ENCODE results near the gene PFDN2. TPM values are rescaled to one million over a fixed set of nuclear protein-coding genes. Genes with fewer than 3 reads are reported as not detected.
A peak's percentile ranks its signal among the peaks of the same experiment; 100 is the strongest.

Gene PFDN2
- total RNA-seq, 1 experiment from 2014 or later: 98.6 TPM

GRCh38 chr1:161083748-161084596 lies 33.9 kb downstream of the PFDN2 start:
- H3K4me1 ChIP-seq (ENCODE audit: control insufficient read depth, insufficient read depth, low read length): peaks cover 4% of the 10 kb centered on the region; the same call in 1 of the 2 replicates
- DNase-seq (ENCODE audit: low read depth, low spot score) (no peak), ATAC-seq (no peak)
- intact Hi-C loops (cut with micrococcal nuclease; ENCODE audit: unreplicated experiment): no loop called here
- H3K4me3 ChIP-seq (ENCODE audit: low read depth in 2 of 2, low read length in 2 of 2): no peak overlapping the region
- TF ChIP-seq SIN3A (IDR thresholded peaks at IDR 0.05; ENCODE audit: borderline replicate concordance, insufficient read depth, low read depth, low read length) (no peak), CTCF (IDR thresholded peaks at IDR 0.05) (no peak), REST (IDR thresholded peaks at IDR 0.05; ENCODE audit: insufficient read depth in 1 of 2, low read depth in 2 of 2, low read length in 1 of 2) (no peak), POLR2AphosphoS5 (IDR thresholded peaks at IDR 0.05; ENCODE audit: low read depth, low read length) (no peak), TCF7L2 (IDR thresholded peaks at IDR 0.05; ENCODE audit: low read depth, low read length) (no peak)
- H3K36me3 ChIP-seq (ENCODE audit: control insufficient read depth, insufficient read depth, low read length): no peaks in the 10 kb centered on the region
- in situ Hi-C loops (cut with HindIII; ENCODE audit: low pct_unique_long_range_greater_than_20kb, low sequenced_read_pairs): no loop called here
- POLR2A ChIA-PET: no interaction called here
- CTCF ChIA-PET: interaction anchor here (0.6 kb wide), 1 partner anchor 124 kb away, joined by 15 read pairs; no protein-coding TSS in a partner anchor
- no TSS peak for BruUV-seq (replicated peaks)
- no peaks in the 10 kb centered on the region for H3K9me3 ChIP-seq (ENCODE audit: control insufficient read depth, insufficient read depth, low read depth, low read length)
- H3K27me3 ChIP-seq (ENCODE audit: control insufficient read depth, insufficient read depth, low read length): no peaks in the 10 kb centered on the region
- H3K27ac ChIP-seq (ENCODE audit: low read length): no peak overlapping the region

- H3K27ac ChIP-seq (ENCODE audit: low read length): no peak overlapping the region
- H3K36me3 ChIP-seq (ENCODE audit: control insufficient read depth, insufficient read depth, low read length): no peaks in the 10 kb centered on the region
- H3K27me3 ChIP-seq (ENCODE audit: control insufficient read depth, insufficient read depth, low read length): no peaks in the 10 kb centered on the region
- intact Hi-C loops (cut with micrococcal nuclease; ENCODE audit: unreplicated experiment) (no loop called here), in situ Hi-C loops (cut with HindIII; ENCODE audit: low pct_unique_long_range_greater_than_20kb, low sequenced_read_pairs) (no loop called here)
- TF ChIP-seq POLR2AphosphoS5 (IDR thresholded peaks at IDR 0.05; ENCODE audit: low read depth, low read length) (no peak), REST (IDR thresholded peaks at IDR 0.05; ENCODE audit: insufficient read depth in 1 of 2, low read depth in 2 of 2, low read length in 1 of 2) (no peak), CTCF (IDR thresholded peaks at IDR 0.05) (no peak), TCF7L2 (IDR thresholded peaks at IDR 0.05; ENCODE audit: low read depth, low read length) (no peak), SIN3A (IDR thresholded peaks at IDR 0.05; ENCODE audit: borderline replicate concordance, insufficient read depth, low read depth, low read length) (no peak)
- CTCF ChIA-PET: no interaction called here
- H3K4me1 ChIP-seq (ENCODE audit: control insufficient read depth, insufficient read depth, low read length): peaks cover 4% of the 10 kb centered on the region; the same call in 1 of the 2 replicates
- DNase-seq (ENCODE audit: low read depth, low spot score) (peak; percentile 73), ATAC-seq (peak; percentile 65; the same call in 1 of the 2 replicates)
- POLR2A ChIA-PET: no interaction called here
- no TSS peak for BruUV-seq (replicated peaks)
- no peak overlapping the region for H3K4me3 ChIP-seq (ENCODE audit: low read depth in 2 of 2, low read length in 2 of 2)
- no peaks in the 10 kb centered on the region for H3K9me3 ChIP-seq (ENCODE audit: control insufficient read depth, insufficient read depth, low read depth, low read length)
Observed at GRCh38 chr1:161082996-161083747, 34.7 kb downstream of the PFDN2 start.
